WTC11 (cell line): ENCODE measurements around the gene TRPV6.

Experiments
- ETV6 ChIP-seq: sonication (generic); formaldehyde crosslinking; IDR thresholded peaks from 2 replicates; pipeline ENCODE4 v1.8.1; 2022; ENCODE audit warnings: mild to moderate bottlenecking, missing genetic modification reagents
- JAZF1 ChIP-seq: fragments of 250-450 bp; sonication (Bioruptor Pico); IDR thresholded peaks from 2 replicates; pipeline ENCODE4 v1.9.0; 2021; ENCODE audit warnings: moderate library complexity, mild to moderate bottlenecking, inconsistent platforms
- JUN ChIP-seq: sonication (generic); formaldehyde crosslinking; IDR thresholded peaks from 2 replicates; pipeline ENCODE4 v1.8.0; 2023; ENCODE audit warnings: mild to moderate bottlenecking, missing genetic modification reagents
- TF ChIP-seq, protein P1 (sequence below): fragments of 200-600 bp; IDR thresholded peaks from 2 replicates; pipeline ENCODE4 v1.8.0; 2022; ENCODE audit warnings: antibody characterized with exemption

DNA sequence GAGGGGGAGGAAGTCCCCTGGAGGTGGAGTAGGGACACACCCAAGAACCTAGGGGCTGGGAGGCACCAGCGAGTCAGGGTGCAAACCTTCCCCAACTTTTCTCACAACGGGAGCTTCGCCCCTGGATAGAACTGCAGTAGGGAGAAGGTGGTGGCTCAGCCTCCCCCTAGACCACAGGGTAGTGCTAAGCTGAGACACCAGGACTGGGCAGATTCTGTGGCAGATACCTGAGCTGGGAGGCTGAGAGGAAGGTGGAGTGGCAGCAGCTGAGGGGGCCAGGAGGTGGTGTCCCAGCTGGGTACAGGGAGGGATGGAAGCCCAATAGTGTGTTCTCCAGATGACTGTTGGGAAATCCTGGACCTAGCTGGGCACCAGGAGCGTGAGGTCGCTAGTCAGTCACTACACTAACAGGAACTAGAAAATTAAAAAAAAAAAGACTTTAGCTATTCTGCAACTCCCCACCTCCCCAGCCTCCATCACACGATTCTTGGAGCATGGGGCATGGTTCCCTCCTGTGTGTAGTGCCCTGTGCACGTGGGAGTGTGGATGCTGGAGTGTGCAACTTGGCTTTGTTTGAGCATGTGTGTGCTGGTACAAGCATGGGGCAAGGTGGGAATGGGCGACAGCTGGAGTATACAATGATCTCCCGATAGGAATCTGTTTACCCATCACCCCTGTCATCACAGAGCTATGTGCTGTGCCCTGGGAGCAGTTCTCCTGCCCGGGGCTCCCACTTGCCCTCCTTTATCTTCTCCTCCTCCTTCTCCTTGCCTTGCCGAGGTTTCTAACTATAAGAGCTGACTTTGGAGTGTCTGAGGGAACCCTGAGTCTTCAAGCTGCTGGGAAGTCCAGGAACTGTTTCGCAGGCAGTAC is 8.8 kb upstream of the TRPV6 start:
- TF ChIP-seq, protein P1, sequence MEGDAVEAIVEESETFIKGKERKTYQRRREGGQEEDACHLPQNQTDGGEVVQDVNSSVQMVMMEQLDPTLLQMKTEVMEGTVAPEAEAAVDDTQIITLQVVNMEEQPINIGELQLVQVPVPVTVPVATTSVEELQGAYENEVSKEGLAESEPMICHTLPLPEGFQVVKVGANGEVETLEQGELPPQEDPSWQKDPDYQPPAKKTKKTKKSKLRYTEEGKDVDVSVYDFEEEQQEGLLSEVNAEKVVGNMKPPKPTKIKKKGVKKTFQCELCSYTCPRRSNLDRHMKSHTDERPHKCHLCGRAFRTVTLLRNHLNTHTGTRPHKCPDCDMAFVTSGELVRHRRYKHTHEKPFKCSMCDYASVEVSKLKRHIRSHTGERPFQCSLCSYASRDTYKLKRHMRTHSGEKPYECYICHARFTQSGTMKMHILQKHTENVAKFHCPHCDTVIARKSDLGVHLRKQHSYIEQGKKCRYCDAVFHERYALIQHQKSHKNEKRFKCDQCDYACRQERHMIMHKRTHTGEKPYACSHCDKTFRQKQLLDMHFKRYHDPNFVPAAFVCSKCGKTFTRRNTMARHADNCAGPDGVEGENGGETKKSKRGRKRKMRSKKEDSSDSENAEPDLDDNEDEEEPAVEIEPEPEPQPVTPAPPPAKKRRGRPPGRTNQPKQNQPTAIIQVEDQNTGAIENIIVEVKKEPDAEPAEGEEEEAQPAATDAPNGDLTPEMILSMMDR = no peak
- TF ChIP-seq ETV6 (CRISPR knock-in tag) (no peak), JUN (no peak), JAZF1 (no peak)
